A673 (cell line): ENCODE results near the gene MYH3. TPM values are rescaled to one million over a fixed set of nuclear protein-coding genes. Genes with fewer than 3 reads are reported as not detected.

Experiments
- BruUV-seq: library from RNA; stranded (reverse); fragments of 400-500 nt; replicated peaks from 2 replicates; lab custom pipeline; 2021; lab: Mats Ljungman, UMichigan
- CTCF ChIA-PET: fragments of 300-600 bp; sonication (Branson Sonifier 250); formaldehyde crosslinking; loops from one replicate; lab custom pipeline; 2022; ENCODE audit warnings: antibody characterized with exemption; lab: Charles Lee
- POLR2A ChIA-PET: fragments of 300-600 bp; sonication (Branson Sonifier 250); formaldehyde crosslinking; loops from one replicate; lab custom pipeline; 2022; ENCODE audit warnings: antibody characterized with exemption; ENCODE audit not compliant: low non-redundant PET; lab: Charles Lee
- DNase-seq: peaks from one replicate; pipeline ENCODE4 v3.0.0-alpha.2; 2015; ENCODE audit warnings: low spot score
- H3K27ac ChIP-seq: fragments of 200-600 bp; sonication (generic); 2 replicates; pipeline ENCODE4 v1.5.1; 2016; ENCODE audit warnings: mixed run types, low read depth, mild to moderate bottlenecking, mixed read lengths, antibody characterized with exemption, low read length; ENCODE audit not compliant: poor library complexity, severe bottlenecking
- H3K27me3 ChIP-seq: fragments of 200-600 bp; sonication (generic); replicated peaks from 2 replicates; pipeline ENCODE4 v1.6.1; 2017; ENCODE audit warnings: mixed run types, low read depth, mild to moderate bottlenecking, mixed read lengths, antibody characterized with exemption, low read length; ENCODE audit not compliant: insufficient read depth, poor library complexity
- H3K36me3 ChIP-seq: fragments of 200-600 bp; sonication (generic); 2 replicates; pipeline ENCODE4 v1.6.1; 2016; ENCODE audit warnings: mixed run types, mild to moderate bottlenecking, mixed read lengths, antibody characterized with exemption, low read length; ENCODE audit not compliant: insufficient read depth, poor library complexity, severe bottlenecking
- H3K4me1 ChIP-seq: fragments of 200-600 bp; sonication (generic); 2 replicates; pipeline ENCODE4 v1.6.1; 2017; ENCODE audit warnings: mixed run types, mild to moderate bottlenecking, mixed read lengths, antibody characterized with exemption, low read length; ENCODE audit not compliant: insufficient read depth, poor library complexity, severe bottlenecking
- H3K4me3 ChIP-seq: fragments of 200-600 bp; sonication (generic); 2 replicates; pipeline ENCODE4 v1.5.1; 2016; ENCODE audit warnings: low read depth, mixed run types, mild to moderate bottlenecking, mixed read lengths, low read length; ENCODE audit not compliant: poor library complexity, severe bottlenecking
- H3K9me3 ChIP-seq: fragments of 200-600 bp; sonication (generic); 2 replicates; pipeline ENCODE4 v1.6.1; 2016; ENCODE audit warnings: mixed run types, low read depth, mild to moderate bottlenecking, mixed read lengths, antibody characterized with exemption, low read length; ENCODE audit not compliant: poor library complexity, severe bottlenecking
- CTCF ChIP-seq: fragments of 300-800, 200-600 bp; sonication (generic); conservative IDR thresholded peaks from 2 replicates; pipeline ENCODE4 v1.5.1; 2017; ENCODE audit warnings: low read depth, mild to moderate bottlenecking, antibody characterized with exemption, low read length, moderate library complexity, mixed read lengths
- EZH2 ChIP-seq: fragments of 200-600 bp; sonication (generic); IDR thresholded peaks from 2 replicates; pipeline ENCODE4 v1.6.1; 2017; ENCODE audit warnings: borderline replicate concordance, low read depth, mild to moderate bottlenecking, mixed read lengths, antibody characterized with exemption, low read length; ENCODE audit not compliant: poor library complexity, severe bottlenecking
- intact Hi-C: fragments of 100-400 bp; cut with micrococcal nuclease; formaldehyde crosslinking; loops from one replicate; pipeline ENCODE4 v1.10.0; 2022; ENCODE audit not compliant: unreplicated experiment
- total RNA-seq: library from RNA; stranded (reverse); gene quantifications from 2 replicates; pipeline ENCODE4 v1.2.3, GENCODE V29; 2021

MYH3 gene
- total RNA-seq, 1 experiment from 2014 or later: 3.2 TPM

DNA sequence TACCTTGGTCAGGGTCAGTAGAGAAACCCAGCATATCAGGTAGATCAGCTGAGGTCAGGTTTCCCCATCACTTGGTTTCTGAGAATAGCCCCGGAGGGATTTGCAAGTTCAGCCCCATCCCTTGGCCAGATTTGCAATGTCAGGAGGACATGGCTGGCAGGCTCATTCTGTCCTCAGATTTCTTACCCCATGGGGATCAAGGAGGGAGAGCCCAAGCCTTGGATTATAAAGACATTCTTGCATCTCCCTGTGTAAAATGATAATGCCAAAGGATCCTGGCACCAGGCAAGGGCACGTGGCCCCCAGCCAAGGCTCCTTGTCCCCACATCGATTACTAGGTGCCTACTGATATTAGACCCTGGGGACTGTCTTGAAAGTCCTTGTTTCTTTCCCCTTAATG lies 53.2 kb downstream of the MYH3 start:
- intact Hi-C loops: no loop called here
- BruUV-seq: no TSS peak
- POLR2A ChIA-PET: no interaction called here
- no peaks in the 10 kb centered on the region for H3K36me3 ChIP-seq
- TF ChIP-seq CTCF: no peak
- TF ChIP-seq EZH2: no peak
- no peaks in the 10 kb centered on the region for H3K4me1 ChIP-seq
- no peaks in the 10 kb centered on the region for H3K9me3 ChIP-seq
- no peak overlapping the region for H3K27ac ChIP-seq
- DNase-seq: no peak
- CTCF ChIA-PET: no interaction called here
- H3K4me3 ChIP-seq: no peak overlapping the region
- H3K27me3 ChIP-seq: peaks cover 8% of the 10 kb centered on the region

- no peaks in the 10 kb centered on the region for H3K4me1 ChIP-seq
- intact Hi-C loops: no loop called here
- H3K9me3 ChIP-seq: no peaks in the 10 kb centered on the region
- POLR2A ChIA-PET: no interaction called here
- peaks cover 8% of the 10 kb centered on the region for H3K27me3 ChIP-seq
- CTCF ChIA-PET: no interaction called here
- no TSS peak for BruUV-seq
- DNase-seq: no peak
- no peak overlapping the region for H3K27ac ChIP-seq
- no peak overlapping the region for H3K4me3 ChIP-seq
- TF ChIP-seq CTCF (no peak), EZH2 (no peak)
- H3K36me3 ChIP-seq: no peaks in the 10 kb centered on the region
Measured at GRCh38 chr17:10600571-10600970, 56.5 kb downstream of the MYH3 start.

GRCh38 chr17:10598621-10599020 lies 58.5 kb downstream of the MYH3 start:
- TF ChIP-seq CTCF (no peak), EZH2 (no peak)
- Histone ChIP-seq H3K27me3 (peaks cover 8% of the 10 kb centered on the region), H3K4me1 (no peaks in the 10 kb centered on the region), H3K27ac (no peak overlapping the region), H3K4me3 (no peak overlapping the region), H3K9me3 (no peaks in the 10 kb centered on the region), H3K36me3 (no peaks in the 10 kb centered on the region)
- ChIA-PET POLR2A (no interaction called here), CTCF (no interaction called here)
- intact Hi-C loops: no loop called here
- no peak for DNase-seq
- no TSS peak for BruUV-seq
